Astrocyte of the spinal cord (primary cell): ENCODE measurements around the gene CACNA1B.

Source experiments
- DNase-seq: peaks from one replicate; pipeline ENCODE4 v3.0.0; 2011; ENCODE audit warnings: low read depth, low spot score
- H3K4me3 ChIP-seq: 2 replicates; pipeline ENCODE4 v1.5.1; 2011; ENCODE audit warnings: low read depth, mild to moderate bottlenecking, low read length, moderate library complexity
- CTCF ChIP-seq: IDR thresholded peaks from 2 replicates; pipeline ENCODE4 v1.5.1; 2012; ENCODE audit warnings: low read depth, mild to moderate bottlenecking, low read length, inconsistent platforms
- in situ Hi-C: cut with HindIII; loops from 2 replicates; pipeline ENCODE4 v1.10.0; 2017; ENCODE audit warnings: low sequenced_read_pairs

CACNA1B gene

GRCh38 chr9:138053321-138053868 lies 175.8 kb downstream of the CACNA1B start:
- in situ Hi-C loops, result no loop called here
- no peak for TF ChIP-seq CTCF
- DNase-seq, result no peak
- H3K4me3 ChIP-seq, result no peak overlapping the region

- in situ Hi-C loops, result no loop called here
- TF ChIP-seq CTCF, result no peak
- DNase-seq, result no peak
- H3K4me3 ChIP-seq, result no peak overlapping the region
These were observed 176.6 kb downstream of the CACNA1B start for GRCh38 chr9:138053996-138054752.

- DNase-seq, result no peak
- H3K4me3 ChIP-seq, result no peak overlapping the region
- in situ Hi-C loops, result no loop called here
- no peak for TF ChIP-seq CTCF
These were observed 180.1 kb downstream of the CACNA1B start for GRCh38 chr9:138057726-138058125.

DNA sequence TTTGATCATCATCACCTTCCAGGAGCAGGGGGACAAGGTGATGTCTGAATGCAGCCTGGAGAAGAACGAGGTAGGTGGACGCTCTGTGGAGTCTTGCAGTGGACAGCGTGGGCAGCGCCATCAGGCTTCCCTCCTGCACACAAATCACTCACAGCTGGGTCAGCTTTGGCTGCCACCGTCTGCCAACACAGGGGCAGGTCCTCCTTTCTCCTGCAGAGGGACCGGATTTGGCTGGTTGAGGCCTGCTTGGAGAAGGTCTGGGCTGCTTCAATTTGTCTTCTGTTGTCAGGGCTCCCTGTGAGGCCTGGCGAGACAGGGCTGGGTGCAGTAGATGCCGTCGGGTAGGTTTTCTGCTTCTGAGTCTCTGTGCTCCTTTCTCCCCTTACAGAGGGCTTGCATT lies 180.6 kb downstream of the CACNA1B start:
- H3K4me3 ChIP-seq, result no peak overlapping the region
- in situ Hi-C loops, result no loop called here
- no peak for TF ChIP-seq CTCF
- no peak for DNase-seq

- DNase-seq, result no peak
- no peak for TF ChIP-seq CTCF
- H3K4me3 ChIP-seq, result no peak overlapping the region
- in situ Hi-C loops, result no loop called here
These were observed 181.6 kb downstream of the CACNA1B start for GRCh38 chr9:138059196-138059595.

DNA sequence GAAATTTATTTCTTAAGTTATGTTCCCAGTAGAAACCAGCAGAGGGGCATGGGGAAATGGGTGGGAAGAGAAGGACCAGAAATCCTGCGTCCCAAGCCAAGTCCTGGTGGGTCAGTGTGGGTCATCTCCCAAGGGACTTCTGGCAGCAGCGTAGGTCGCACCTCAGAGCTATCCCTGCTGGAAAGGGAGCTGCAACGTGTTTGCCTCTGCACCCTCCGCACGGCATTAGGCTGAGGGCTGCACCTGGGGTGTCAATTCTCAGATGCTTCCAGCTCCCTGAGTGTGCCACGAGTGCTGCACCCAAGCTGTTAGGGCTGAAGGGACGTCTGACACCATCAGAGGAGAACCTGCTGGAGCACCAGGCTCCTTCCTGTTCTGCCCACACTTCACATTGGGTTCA lies 182.8 kb downstream of the CACNA1B start:
- no peak overlapping the region for H3K4me3 ChIP-seq
- DNase-seq, result no peak
- in situ Hi-C loops, result no loop called here
- TF ChIP-seq CTCF, result no peak
